Measurements from ENCODE around the gene ATXN7L1.
A peak's percentile ranks its signal among the peaks of the same experiment; 100 is the strongest.

Gene ATXN7L1

GRCh38 chr7:105760551-105761447 is 115.6 kb downstream of the ATXN7L1 start:
- Histone ChIP-seq H3K4me1 (ENCODE audit: control insufficient read depth, insufficient read depth, low read length) (no peaks in the 10 kb centered on the region), H3K36me3 (ENCODE audit: control insufficient read depth in 2 of 2, insufficient read depth in 1 of 2, low read length in 2 of 2) (no peaks in the 10 kb centered on the region), H3K9me3 (ENCODE audit: control insufficient read depth, insufficient read depth, low read depth, low read length) (no peaks in the 10 kb centered on the region), H3K27ac (ENCODE audit: extremely low read depth, low read depth, low read length) (no peak overlapping the region), H3K4me3 (ENCODE audit: low read depth, low read length) (no peak overlapping the region)
- POLR2A ChIA-PET, result no interaction called here
- CTCF ChIA-PET, result interaction anchor here (0.6 to 3.8 kb wide), 35 partner anchors 10 to 407 kb away, joined by 3 to 63 read pairs (median 4); partner anchors contain the start of gene ATXN7L1
- TF ChIP-seq ZNF777 (tag by site-specific recombination; IDR thresholded peaks at IDR 0.05; ENCODE audit: borderline replicate concordance) (no peak), ZBTB17 (tag by site-specific recombination; IDR thresholded peaks at IDR 0.05) (no peak), PRDM10 (tag by site-specific recombination; IDR thresholded peaks at IDR 0.05) (peak; percentile 64; the same call in 1 of the 2 replicates)

- Histone ChIP-seq H3K36me3 (ENCODE audit: control insufficient read depth in 2 of 2, insufficient read depth in 1 of 2, low read length in 2 of 2) (no peaks in the 10 kb centered on the region), H3K27ac (ENCODE audit: extremely low read depth, low read depth, low read length) (no peak overlapping the region), H3K4me1 (ENCODE audit: control insufficient read depth, insufficient read depth, low read length) (no peaks in the 10 kb centered on the region), H3K4me3 (ENCODE audit: low read depth, low read length) (no peak overlapping the region), H3K9me3 (ENCODE audit: control insufficient read depth, insufficient read depth, low read depth, low read length) (no peaks in the 10 kb centered on the region)
- ChIA-PET CTCF (interaction anchor here (0.6 to 3.8 kb wide), 32 partner anchors 11 to 407 kb away, joined by 3 to 63 read pairs (median 4); partner anchors contain the start of gene ATXN7L1), POLR2A (no interaction called here)
- TF ChIP-seq CTCF (tag by site-specific recombination; IDR thresholded peaks at IDR 0.05), result peak; percentile 27; the same call in 1 of the 2 replicates
- 0 out of 2 replicates have a peak, but pooled peaks have one; percentile 13 for TF ChIP-seq ZNF366 (tag by site-specific recombination; conservative IDR thresholded peaks at IDR 0.05)
- TF ChIP-seq ZNF654 (tag by site-specific recombination; IDR thresholded peaks at IDR 0.05; ENCODE audit: low read depth), result peak; percentile 68
- peak; percentile 73; the same call in 1 of the 2 replicates for TF ChIP-seq PRDM10 (tag by site-specific recombination; IDR thresholded peaks at IDR 0.05)
- TF ChIP-seq IKZF3 (tag by site-specific recombination; IDR thresholded peaks at IDR 0.05), result peak; percentile 55; the same call in 1 of the 2 replicates
- no peak for TF ChIP-seq KLF1 (tag by site-specific recombination; IDR thresholded peaks at IDR 0.05)
- TF ChIP-seq SP7 (tag by site-specific recombination; IDR thresholded peaks at IDR 0.05), result no peak
These were observed 116.5 kb downstream of the ATXN7L1 start for GRCh38 chr7:105759670-105760550.

Measured in HEK293 (cell line).